Prostate gland (tissue), 2 donors: Measurements from ENCODE around the gene INPP4B. TPM values are rescaled to one million over a fixed set of nuclear protein-coding genes. Genes with fewer than 3 reads are reported as not detected.

Source experiments
- DNase-seq: peaks from one replicate; pipeline ENCODE4 v3.0.0-alpha.2; 2019; ENCODE audit warnings: low spot score
- H3K27ac ChIP-seq, 2 donors: fragments of 200-600 bp; sonication (generic); 2 replicates each; pipeline ENCODE4 v1.5.1; 2017 to 2019
- H3K27me3 ChIP-seq: fragments of 200-600 bp; sonication (generic); replicated peaks from 2 replicates; pipeline ENCODE4 v1.5.1; 2019; ENCODE audit not compliant: insufficient read depth
- H3K36me3 ChIP-seq, 2 donors: fragments of 200-600 bp; sonication (generic); 1 replicate in 1 of 2; 2 replicates in 1 of 2; pipeline versions ENCODE4 v1.5.1 to v1.8.1; 2017 to 2019
- H3K4me1 ChIP-seq: fragments of 200-600 bp; sonication (generic); replicated peaks from 2 replicates; pipeline ENCODE4 v1.5.1; 2019
- H3K4me3 ChIP-seq, 2 donors: fragments of 200-600 bp; sonication (generic); 2 replicates each; pipeline ENCODE4 v1.5.1; 2017 to 2019
- H3K9me3 ChIP-seq: fragments of 200-600 bp; sonication (generic); 2 replicates; pipeline ENCODE4 v1.5.1; 2017
- POLR2A ChIP-seq: fragments of 450-650 bp; IDR thresholded peaks from one replicate; pipeline ENCODE4 v1.6.1; 2016; ENCODE audit warnings: antibody characterized with exemption, mild to moderate bottlenecking
- POLR2AphosphoS5 ChIP-seq: sonication (generic); formaldehyde crosslinking; IDR thresholded peaks from one replicate; pipeline ENCODE4 v1.6.1; 2017; ENCODE audit warnings: antibody characterized with exemption
- WGBS: methylation state at CpG from one replicate; pipeline ENCODE4 v1.1.5; 2018; 5-methylcytosine and 5-hydroxymethylcytosine counted together
- intact Hi-C: fragments of 100-400 bp; cut with DNase I; formaldehyde crosslinking; loops from one replicate; pipeline ENCODE4 v1.14.2; 2022
- total RNA-seq, 2 donors: library from RNA; depleted of rRNA; stranded (reverse); fragments of >200 nt; gene quantifications; one replicate each; pipeline ENCODE4 v1.1.0, GENCODE V29; 2016
- TF ChIP-seq, protein P1 (sequence below), 4 experiments: fragments of 200-600 bp in 2 of 4; fragments of 450-650 bp in 2 of 4; sonication (generic) in 2 of 4; IDR thresholded peaks; 1 replicate in 3 of 4; 2 replicates in 1 of 4; pipeline ENCODE4 v1.5.1; 2016 to 2019; ENCODE audit warnings: antibody characterized with exemption in 4 of 4, mild to moderate bottlenecking in 2 of 4, moderate library complexity in 2 of 4

Gene INPP4B
- total RNA-seq, 2 donors from 2014 or later = 22.3 to 49.7 TPM

DNA sequence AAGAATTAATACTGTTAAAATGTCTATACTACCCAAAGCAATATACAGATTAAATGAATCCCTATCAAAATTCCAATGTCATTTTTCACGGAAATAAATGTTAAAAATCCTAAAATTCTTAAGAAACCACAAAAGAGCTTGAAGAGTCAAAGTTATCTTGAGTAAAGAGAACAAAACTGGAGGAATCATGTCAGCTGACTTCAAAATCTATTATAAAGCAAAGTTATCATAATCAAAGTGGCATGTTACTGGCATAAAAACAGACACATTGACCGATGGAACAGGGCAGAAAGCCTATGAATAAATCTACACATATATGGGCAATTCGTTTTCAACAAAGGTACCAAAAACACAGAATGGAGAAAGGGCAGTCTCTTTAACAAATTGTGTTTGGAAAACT lies 579.0 kb downstream of the INPP4B start:
- Histone ChIP-seq H3K4me1 (no peaks in the 10 kb centered on the region), H3K27ac (no peak overlapping the region), H3K4me3 (no peak overlapping the region), H3K27me3 (no peaks in the 10 kb centered on the region), H3K36me3 (no peaks in the 10 kb centered on the region), H3K9me3 (no peaks in the 10 kb centered on the region)
- no peak for DNase-seq
- TF ChIP-seq, protein P1, sequence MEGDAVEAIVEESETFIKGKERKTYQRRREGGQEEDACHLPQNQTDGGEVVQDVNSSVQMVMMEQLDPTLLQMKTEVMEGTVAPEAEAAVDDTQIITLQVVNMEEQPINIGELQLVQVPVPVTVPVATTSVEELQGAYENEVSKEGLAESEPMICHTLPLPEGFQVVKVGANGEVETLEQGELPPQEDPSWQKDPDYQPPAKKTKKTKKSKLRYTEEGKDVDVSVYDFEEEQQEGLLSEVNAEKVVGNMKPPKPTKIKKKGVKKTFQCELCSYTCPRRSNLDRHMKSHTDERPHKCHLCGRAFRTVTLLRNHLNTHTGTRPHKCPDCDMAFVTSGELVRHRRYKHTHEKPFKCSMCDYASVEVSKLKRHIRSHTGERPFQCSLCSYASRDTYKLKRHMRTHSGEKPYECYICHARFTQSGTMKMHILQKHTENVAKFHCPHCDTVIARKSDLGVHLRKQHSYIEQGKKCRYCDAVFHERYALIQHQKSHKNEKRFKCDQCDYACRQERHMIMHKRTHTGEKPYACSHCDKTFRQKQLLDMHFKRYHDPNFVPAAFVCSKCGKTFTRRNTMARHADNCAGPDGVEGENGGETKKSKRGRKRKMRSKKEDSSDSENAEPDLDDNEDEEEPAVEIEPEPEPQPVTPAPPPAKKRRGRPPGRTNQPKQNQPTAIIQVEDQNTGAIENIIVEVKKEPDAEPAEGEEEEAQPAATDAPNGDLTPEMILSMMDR (IDR thresholded peaks at IDR 0.05) = no peak
- no peak for TF ChIP-seq POLR2A
- TF ChIP-seq POLR2AphosphoS5 = no peak
- 89% methylated on average over 3 of the region's 3 CpGs for WGBS
- intact Hi-C loops = no loop called here

DNA sequence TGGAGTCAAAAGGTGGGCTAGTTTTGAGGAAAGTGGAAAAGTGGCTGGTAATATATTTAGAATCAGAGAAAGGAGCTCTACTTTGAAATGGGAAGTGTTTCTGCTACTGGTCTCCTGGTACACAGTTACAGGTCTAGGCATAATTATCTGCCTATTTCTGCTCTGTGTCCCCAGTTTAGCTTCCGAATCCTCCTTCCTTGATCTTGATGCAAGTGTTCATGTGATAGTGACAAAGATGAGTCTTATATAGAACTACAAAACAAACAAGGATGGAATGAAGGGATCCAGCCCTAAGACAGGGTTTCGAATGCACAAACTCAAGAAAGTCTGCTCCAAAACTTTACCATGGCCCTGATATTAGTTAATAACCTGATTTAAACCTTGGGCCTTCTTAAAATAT lies 580.2 kb downstream of the INPP4B start:
- no peaks in the 10 kb centered on the region for H3K9me3 ChIP-seq
- H3K36me3 ChIP-seq = no peaks in the 10 kb centered on the region
- no peak for DNase-seq
- no peak overlapping the region for H3K27ac ChIP-seq
- no peaks in the 10 kb centered on the region for H3K27me3 ChIP-seq
- WGBS = 97% methylated on average over 2 of the region's 2 CpGs
- TF ChIP-seq, protein P1 (IDR thresholded peaks at IDR 0.05) = no peak
- no peak for TF ChIP-seq POLR2AphosphoS5
- no peak for TF ChIP-seq POLR2A
- H3K4me1 ChIP-seq = no peaks in the 10 kb centered on the region
- intact Hi-C loops = no loop called here
- no peak overlapping the region for H3K4me3 ChIP-seq

DNA sequence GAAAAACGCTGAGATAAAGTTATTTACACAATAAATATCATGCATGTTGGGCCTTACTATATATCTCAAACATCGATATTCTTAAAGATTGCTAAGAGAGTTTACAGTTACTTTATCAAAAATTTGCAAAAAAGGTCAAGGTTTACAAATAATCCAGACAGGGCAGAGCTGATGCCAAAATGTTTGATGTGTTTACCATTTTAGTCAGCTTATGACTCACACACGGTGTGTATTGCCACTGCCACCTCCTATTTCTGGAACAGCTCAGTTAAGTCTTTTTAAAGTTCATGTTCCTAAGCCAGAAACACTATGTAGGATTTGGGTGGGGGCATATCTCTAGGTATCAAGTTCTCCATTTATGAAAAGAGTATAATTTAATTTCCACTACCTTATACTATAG lies 580.6 kb downstream of the INPP4B start:
- Histone ChIP-seq H3K4me3 (no peak overlapping the region), H3K27me3 (no peaks in the 10 kb centered on the region), H3K36me3 (no peaks in the 10 kb centered on the region), H3K27ac (no peak overlapping the region), H3K4me1 (no peaks in the 10 kb centered on the region), H3K9me3 (no peaks in the 10 kb centered on the region)
- intact Hi-C loops = no loop called here
- 66% methylated on average over 3 of the region's 3 CpGs for WGBS
- no peak for TF ChIP-seq POLR2A
- TF ChIP-seq, protein P1 (IDR thresholded peaks at IDR 0.05) = no peak
- no peak for TF ChIP-seq POLR2AphosphoS5
- no peak for DNase-seq

- WGBS = 91% methylated on average over 2 of the region's 2 CpGs
- intact Hi-C loops = no loop called here
- Histone ChIP-seq H3K36me3 (no peaks in the 10 kb centered on the region), H3K27me3 (no peaks in the 10 kb centered on the region), H3K4me3 (no peak overlapping the region), H3K4me1 (no peaks in the 10 kb centered on the region), H3K9me3 (no peaks in the 10 kb centered on the region), H3K27ac (no peak overlapping the region)
- no peak for DNase-seq
- no peak for TF ChIP-seq POLR2AphosphoS5
- TF ChIP-seq, protein P1 (IDR thresholded peaks at IDR 0.05) = no peak
- no peak for TF ChIP-seq POLR2A
Measured at GRCh38 chr4:142264961-142265360, 581.1 kb downstream of the INPP4B start.

- Histone ChIP-seq H3K9me3 (no peaks in the 10 kb centered on the region), H3K4me3 (no peak overlapping the region), H3K36me3 (no peaks in the 10 kb centered on the region), H3K27me3 (no peaks in the 10 kb centered on the region), H3K4me1 (no peaks in the 10 kb centered on the region), H3K27ac (no peak overlapping the region)
- no peak for DNase-seq
- TF ChIP-seq POLR2AphosphoS5 (no peak), POLR2A (no peak)
- TF ChIP-seq, protein P1 (IDR thresholded peaks at IDR 0.05) = no peak
- 58% methylated on average over 2 of the region's 2 CpGs for WGBS
- intact Hi-C loops = no loop called here
Measured at GRCh38 chr4:142262956-142263355, 583.1 kb downstream of the INPP4B start.
